GM18868 (cell line): ENCODE measurements around the gene SYCE1.

Experiments
- ATAC-seq: cut with Tn5 transposase; IDR thresholded peaks from one replicate; pipeline ENCODE4 v1.9.1; 2021; ENCODE audit warnings: mild to moderate bottlenecking, moderate library complexity; ENCODE audit not compliant: unreplicated experiment

Gene SYCE1

DNA sequence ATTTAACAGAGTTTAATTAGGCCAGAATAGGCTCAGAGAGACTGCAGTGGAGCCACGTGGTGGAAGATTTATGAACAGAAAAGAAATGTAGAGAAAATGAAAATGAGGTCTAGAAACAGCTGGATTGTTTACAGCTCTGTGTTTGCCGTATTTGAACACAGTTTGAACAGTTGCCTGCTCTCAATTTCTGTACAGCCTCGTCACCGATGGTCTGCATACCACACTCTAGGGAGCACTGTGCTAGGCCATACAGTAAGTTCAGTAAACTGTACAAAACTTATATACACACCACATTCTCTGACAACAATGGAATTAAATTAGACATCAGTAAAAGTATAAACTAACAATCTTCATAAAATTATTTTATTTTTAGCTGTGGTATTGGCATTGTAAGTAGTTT lies 49.3 kb downstream of the SYCE1 start:
- ATAC-seq = no peak

DNA sequence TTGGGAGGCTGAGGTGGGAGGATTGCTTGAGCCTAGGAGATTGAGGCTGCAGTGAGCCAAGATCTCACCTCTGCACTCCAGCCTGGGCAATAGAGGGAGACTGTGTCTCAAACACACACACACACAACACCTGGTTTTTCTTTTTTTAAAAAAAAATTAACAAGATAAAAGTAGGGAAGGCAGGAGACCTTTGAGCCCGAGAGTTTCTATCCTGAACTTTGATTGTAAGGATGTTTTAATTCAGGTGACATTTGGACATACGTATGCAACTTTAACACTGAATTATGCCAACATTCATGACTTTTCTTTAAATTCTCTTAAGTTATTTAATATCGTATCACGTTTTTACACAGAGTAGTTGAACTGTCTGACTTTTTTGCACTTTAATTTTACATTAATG lies 49.9 kb downstream of the SYCE1 start:
- no peak for ATAC-seq

DNA sequence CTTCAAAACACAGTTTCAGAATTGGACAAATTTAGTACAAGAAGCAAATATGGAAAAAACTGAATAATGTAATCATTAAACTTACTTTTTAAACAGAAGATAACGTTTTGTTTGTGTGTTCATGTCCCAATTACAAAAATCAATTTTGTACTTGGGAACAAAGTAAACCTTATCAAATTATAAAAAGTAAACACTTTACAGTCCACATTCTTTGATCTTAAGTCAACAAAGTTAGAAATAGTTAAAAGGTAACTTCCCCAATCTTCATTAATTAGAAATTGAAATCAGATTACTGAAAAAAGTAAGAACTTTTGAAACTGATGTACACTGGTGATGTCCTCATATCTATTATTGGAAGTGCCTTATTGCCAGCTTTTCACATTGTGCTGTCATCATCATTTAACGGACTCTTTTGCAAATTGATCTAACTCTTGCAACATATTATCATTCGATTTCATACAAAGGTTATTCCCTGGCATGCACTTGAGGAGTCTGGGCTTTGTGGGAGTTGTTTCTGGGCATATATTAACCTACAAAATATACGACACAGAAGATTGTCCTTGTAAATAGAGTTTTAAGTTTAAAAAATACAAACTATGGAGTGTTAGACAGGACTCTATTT lies 53.4 kb downstream of the SYCE1 start:
- ATAC-seq = no peak

DNA sequence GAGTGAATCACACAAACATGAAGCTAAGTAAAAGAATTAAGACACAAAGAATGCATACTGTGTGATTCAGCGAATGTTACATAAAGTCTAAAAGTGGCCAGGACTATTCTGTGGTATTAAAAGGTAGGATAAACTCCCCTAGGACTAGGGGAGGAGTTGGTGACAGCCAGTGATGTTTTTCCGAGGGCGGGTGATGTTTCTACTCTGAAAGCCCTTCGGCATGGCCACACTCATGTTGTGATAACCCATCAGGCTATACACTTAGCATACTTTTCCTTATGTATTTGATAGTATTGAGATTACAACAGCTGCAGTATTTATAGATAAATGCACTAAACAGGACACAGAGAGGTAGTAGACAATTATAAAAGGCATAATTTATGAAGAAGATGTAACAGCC lies 54.0 kb downstream of the SYCE1 start:
- ATAC-seq = no peak

DNA sequence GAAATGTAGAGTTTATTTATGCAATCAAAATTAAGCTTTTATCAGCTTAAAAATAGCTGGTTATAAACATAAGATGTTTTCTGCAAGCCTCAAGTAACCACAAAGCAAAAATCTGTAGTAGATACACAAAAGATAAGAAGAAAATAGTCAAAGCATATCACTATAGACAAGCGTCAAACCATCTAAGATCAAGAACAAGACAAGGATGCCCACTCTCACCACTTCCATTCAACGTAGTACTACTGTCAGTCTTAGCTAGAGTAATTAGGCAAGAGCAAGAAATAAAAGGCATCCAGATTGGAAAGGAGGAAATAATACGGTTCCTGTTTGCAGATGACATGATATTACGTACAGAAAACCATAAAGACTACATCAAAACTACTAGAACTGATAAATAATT lies 55.7 kb downstream of the SYCE1 start:
- ATAC-seq = no peak
